GM12891 (cell line): ENCODE data around the gene NOL3.

Source experiments
- PAX5 ChIP-seq: IDR thresholded peaks from 2 replicates; pipeline ENCODE4 v1.6.1; 2011; ENCODE audit warnings: low read length, moderate library complexity, mild to moderate bottlenecking; ENCODE audit not compliant: insufficient read depth, severe bottlenecking
- POLR2A ChIP-seq: IDR thresholded peaks from 2 replicates; pipeline ENCODE4 v1.6.1; 2011; ENCODE audit warnings: low read depth, low read length, control low read depth
- POLR2AphosphoS5 ChIP-seq: IDR thresholded peaks from 2 replicates; pipeline ENCODE4 v1.6.1; 2011; ENCODE audit warnings: low read depth, low read length, control low read depth
- SPI1 ChIP-seq: IDR thresholded peaks from 2 replicates; pipeline ENCODE4 v1.6.1; 2011; ENCODE audit warnings: low read depth, low read length, control low read depth
- TAF1 ChIP-seq: IDR thresholded peaks from 2 replicates; pipeline ENCODE4 v1.6.1; 2011; ENCODE audit warnings: low read depth, low read length, control low read depth

- no peak for TF ChIP-seq POLR2AphosphoS5
- TF ChIP-seq POLR2A: no peak
- no peak for TF ChIP-seq TAF1
- no peak for TF ChIP-seq SPI1
- no peak for TF ChIP-seq PAX5
Observed at GRCh38 chr16:67151431-67152097, 18.8 kb upstream of the NOL3 start.
